ENCODE results near the gene KRTAP5-10.

- TF ChIP-seq PBX3 (CRISPR knock-in tag; IDR thresholded peaks at IDR 0.05), result no peak
- no peak for TF ChIP-seq CTCF (tag by site-specific recombination; IDR thresholded peaks at IDR 0.05)
- TF ChIP-seq ZNF274 (IDR thresholded peaks at IDR 0.05; ENCODE audit: low read length), result no peak
- TF ChIP-seq ZNF274 (tag by site-specific recombination; IDR thresholded peaks at IDR 0.05; ENCODE audit: borderline replicate concordance), result no peak
- TF ChIP-seq ZNF175 (tag by site-specific recombination; IDR thresholded peaks at IDR 0.05), result no peak
- TF ChIP-seq HOXA7 (CRISPR knock-in tag; IDR thresholded peaks at IDR 0.05; ENCODE audit: borderline replicate concordance), result no peak
- no peak for TF ChIP-seq ZNF366 (tag by site-specific recombination; conservative IDR thresholded peaks at IDR 0.05)
- TF ChIP-seq YY1 (tag by site-specific recombination; IDR thresholded peaks at IDR 0.05), result no peak
- no peak for TF ChIP-seq ZNF398 (tag by site-specific recombination; IDR thresholded peaks at IDR 0.05)
- TF ChIP-seq ZNF416 (tag by site-specific recombination; IDR thresholded peaks at IDR 0.05), result no peak
Measured at GRCh38 chr11:71527576-71528210, 37.7 kb upstream of the KRTAP5-10 start.
